Measurements from ENCODE around the gene TCAP. TPM values are rescaled to one million over a fixed set of nuclear protein-coding genes. Genes with fewer than 3 reads are reported as not detected.

TCAP gene
- total RNA-seq, 2 donors from 2014 or later = 0.49 to 1.2 TPM

DNA sequence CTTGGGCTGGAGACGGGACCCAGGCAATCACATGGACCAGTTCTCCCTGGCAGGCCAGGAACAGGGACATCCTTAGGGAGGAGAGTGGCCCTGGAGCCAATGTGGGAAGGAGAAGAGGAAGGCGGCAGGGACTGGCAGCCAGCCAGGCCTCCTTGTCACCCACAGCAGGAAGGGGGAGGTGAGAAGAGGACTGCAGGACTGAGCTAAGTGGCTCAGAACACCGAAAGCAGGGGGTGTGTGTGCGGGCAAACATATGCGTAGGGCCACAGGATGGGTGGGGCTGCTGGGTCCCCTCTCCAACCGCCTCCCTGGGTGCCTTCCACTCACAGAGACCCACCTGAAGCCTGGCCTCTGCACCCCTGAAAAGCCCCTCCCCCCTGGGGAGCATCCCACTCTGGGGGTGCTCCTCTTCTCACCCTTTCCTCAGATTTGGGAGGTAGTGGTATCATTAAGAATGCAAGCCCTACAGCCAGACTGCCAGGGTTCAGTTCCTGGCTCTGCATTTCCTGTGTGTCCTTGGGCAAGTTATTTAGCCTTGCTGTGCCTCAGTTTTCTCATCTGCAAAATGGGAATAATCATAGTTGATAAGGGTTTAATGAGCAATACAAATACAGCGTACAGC lies 11.2 kb downstream of the TCAP start:
- no peak overlapping the region for H3K4me3 ChIP-seq
- no peaks in the 10 kb centered on the region for H3K27me3 ChIP-seq
- H3K9me3 ChIP-seq = no peaks in the 10 kb centered on the region
- H3K27ac ChIP-seq = peak overlapping the region; percentile 42
- intact Hi-C loops (cut with DNase I) = no loop called here
- peak; percentile 83 for DNase-seq
- no peaks in the 10 kb centered on the region for H3K36me3 ChIP-seq
- peak overlapping the region in 1 of 2 donors; percentile 88 for H3K9ac ChIP-seq (ENCODE audit: low read depth in 2 of 2, low read length in 2 of 2)
- peaks cover 20% of the 10 kb centered on the region for H3K4me1 ChIP-seq
- TF ChIP-seq, protein P1, sequence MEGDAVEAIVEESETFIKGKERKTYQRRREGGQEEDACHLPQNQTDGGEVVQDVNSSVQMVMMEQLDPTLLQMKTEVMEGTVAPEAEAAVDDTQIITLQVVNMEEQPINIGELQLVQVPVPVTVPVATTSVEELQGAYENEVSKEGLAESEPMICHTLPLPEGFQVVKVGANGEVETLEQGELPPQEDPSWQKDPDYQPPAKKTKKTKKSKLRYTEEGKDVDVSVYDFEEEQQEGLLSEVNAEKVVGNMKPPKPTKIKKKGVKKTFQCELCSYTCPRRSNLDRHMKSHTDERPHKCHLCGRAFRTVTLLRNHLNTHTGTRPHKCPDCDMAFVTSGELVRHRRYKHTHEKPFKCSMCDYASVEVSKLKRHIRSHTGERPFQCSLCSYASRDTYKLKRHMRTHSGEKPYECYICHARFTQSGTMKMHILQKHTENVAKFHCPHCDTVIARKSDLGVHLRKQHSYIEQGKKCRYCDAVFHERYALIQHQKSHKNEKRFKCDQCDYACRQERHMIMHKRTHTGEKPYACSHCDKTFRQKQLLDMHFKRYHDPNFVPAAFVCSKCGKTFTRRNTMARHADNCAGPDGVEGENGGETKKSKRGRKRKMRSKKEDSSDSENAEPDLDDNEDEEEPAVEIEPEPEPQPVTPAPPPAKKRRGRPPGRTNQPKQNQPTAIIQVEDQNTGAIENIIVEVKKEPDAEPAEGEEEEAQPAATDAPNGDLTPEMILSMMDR (IDR thresholded peaks at IDR 0.05) = no peak

DNA sequence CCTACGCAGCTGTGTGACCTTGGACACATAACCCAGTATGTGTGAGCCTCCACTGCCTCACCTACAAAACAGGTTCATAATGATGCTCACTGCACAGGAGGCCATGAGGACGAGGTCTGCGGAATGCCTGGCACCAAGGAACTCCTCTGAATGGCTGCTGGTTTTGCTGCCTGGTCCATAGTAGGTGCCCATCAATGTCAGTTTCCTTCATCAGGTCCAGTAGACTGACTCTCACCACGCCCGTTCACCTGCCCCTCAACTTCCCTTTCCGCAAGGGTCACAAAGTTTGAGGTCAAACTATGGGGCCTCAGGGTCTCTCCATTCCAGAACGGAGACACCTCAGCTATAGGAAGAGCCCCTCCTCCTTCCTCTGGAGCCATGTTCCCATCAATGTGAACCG lies 11.9 kb downstream of the TCAP start:
- no peaks in the 10 kb centered on the region for H3K27me3 ChIP-seq
- H3K27ac ChIP-seq = no peak overlapping the region
- H3K4me1 ChIP-seq = peaks cover 20% of the 10 kb centered on the region
- peak overlapping the region in 1 of 2 donors; percentile 54 for H3K9ac ChIP-seq (ENCODE audit: low read depth in 2 of 2, low read length in 2 of 2)
- intact Hi-C loops (cut with DNase I) = no loop called here
- no peak overlapping the region for H3K4me3 ChIP-seq
- DNase-seq = no peak
- TF ChIP-seq, protein P1 (IDR thresholded peaks at IDR 0.05) = no peak
- H3K9me3 ChIP-seq = no peaks in the 10 kb centered on the region
- H3K36me3 ChIP-seq = no peaks in the 10 kb centered on the region

- intact Hi-C loops (cut with DNase I) = no loop called here
- H3K9ac ChIP-seq (ENCODE audit: low read depth in 2 of 2, low read length in 2 of 2) = peak overlapping the region in 1 of 2 donors; percentile 79
- H3K27me3 ChIP-seq = no peaks in the 10 kb centered on the region
- H3K36me3 ChIP-seq = no peaks in the 10 kb centered on the region
- H3K9me3 ChIP-seq = no peaks in the 10 kb centered on the region
- H3K27ac ChIP-seq = peak overlapping the region; percentile 60
- no peak overlapping the region for H3K4me3 ChIP-seq
- H3K4me1 ChIP-seq = peaks cover 20% of the 10 kb centered on the region
- no peak for DNase-seq
- TF ChIP-seq, protein P1 (IDR thresholded peaks at IDR 0.05) = no peak
Measured at GRCh38 chr17:39677542-39678339, 12.6 kb downstream of the TCAP start.

DNA sequence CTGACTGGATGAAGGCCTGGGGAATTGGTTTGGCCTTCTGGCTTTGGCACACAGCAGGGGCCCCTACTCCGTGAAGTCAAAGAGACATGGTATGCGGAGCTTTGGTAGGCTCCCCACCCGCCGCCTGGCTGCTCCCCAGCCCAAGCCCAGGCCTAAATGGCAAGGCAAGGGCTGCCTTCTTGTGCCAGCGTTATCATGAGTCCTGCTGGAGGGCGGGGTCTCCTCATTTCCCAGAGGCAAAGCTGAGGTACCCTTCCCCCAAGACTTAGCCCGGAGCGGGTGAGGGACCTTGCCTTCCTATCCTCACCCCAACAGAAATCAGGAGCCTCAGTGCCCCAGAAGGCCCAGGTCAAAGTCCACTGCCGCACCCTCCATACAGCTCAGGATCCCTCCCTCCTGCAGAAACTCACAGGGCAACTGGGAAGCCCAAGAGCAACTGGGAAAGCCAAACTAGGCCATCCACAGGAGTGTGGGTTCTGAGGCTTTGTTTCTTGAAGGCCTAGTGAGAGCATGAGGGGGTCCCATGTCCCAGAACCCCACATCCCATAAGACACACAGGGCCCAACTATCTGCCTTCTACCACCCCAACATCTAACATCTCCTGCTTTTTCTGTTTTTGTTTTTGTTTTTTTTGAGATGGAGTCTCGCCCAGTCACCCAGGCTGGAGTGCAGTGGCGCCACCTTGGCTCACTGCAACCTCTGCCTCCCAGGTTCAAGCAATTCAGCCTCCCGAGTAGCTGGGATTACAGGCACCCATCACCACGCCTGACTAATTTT lies 13.4 kb downstream of the TCAP start:
- no peaks in the 10 kb centered on the region for H3K36me3 ChIP-seq

More for the DNA sequence above, 13.4 kb downstream of the TCAP start:
- intact Hi-C loops (cut with DNase I) = no loop called here
- peak; percentile 93 for DNase-seq
- Histone ChIP-seq H3K9ac (ENCODE audit: low read depth in 2 of 2, low read length in 2 of 2) (peak overlapping the region in 1 of 2 donors; percentile 79), H3K27me3 (no peaks in the 10 kb centered on the region), H3K4me3 (no peak overlapping the region), H3K9me3 (no peaks in the 10 kb centered on the region), H3K4me1 (peaks cover 20% of the 10 kb centered on the region), H3K27ac (peak overlapping the region; percentile 60)
- TF ChIP-seq, protein P1 (IDR thresholded peaks at IDR 0.05) = no peak
